ENCODE data around the gene TRH.

TRH gene, protein sequence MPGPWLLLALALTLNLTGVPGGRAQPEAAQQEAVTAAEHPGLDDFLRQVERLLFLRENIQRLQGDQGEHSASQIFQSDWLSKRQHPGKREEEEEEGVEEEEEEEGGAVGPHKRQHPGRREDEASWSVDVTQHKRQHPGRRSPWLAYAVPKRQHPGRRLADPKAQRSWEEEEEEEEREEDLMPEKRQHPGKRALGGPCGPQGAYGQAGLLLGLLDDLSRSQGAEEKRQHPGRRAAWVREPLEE

DNA sequence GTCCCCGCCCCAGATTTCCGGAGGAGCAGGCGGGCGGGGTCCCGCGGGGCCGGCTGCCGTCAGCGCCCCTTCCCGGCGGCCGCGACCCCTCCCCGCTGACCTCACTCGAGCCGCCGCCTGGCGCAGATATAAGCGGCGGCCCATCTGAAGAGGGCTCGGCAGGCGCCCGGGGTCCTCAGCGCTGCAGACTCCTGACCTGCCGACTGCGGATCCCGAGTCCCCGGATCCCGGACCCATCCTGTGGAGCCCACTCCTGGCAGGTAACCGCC lies at the start of gene TRH:
TSS of gene TRH (plus strand) at position 157 of the 269 bp plus-strand sequence. CDS start 1,097 bp downstream, outside the sequence.
- no peak for DNase-seq

GRCh38 chr3:129927072-129927471 lies 47.4 kb upstream of the TRH start:
- no peak for DNase-seq

DNA sequence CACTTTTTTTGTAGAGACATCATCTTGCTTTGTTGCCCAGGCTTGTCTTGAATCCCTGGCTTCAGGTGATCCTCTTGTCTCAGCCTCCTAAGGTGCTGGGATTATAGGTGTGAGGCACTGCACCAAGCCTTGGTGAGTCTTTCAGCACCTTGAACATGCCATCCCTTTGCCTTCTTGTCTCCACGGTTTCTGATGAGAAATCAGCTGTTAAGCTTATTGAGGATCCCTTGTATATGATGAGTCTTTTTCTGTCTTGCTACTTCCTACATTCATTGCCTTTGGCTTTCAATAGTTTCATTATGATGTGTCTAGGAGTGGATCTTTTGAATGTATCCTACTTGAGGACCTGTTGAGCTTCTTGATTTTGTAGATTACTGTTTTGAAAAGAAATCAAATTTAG lies 45.1 kb upstream of the TRH start:
- no peak for DNase-seq

GRCh38 chr3:129933471-129933870 lies 41.0 kb upstream of the TRH start:
- no peak for DNase-seq

- DNase-seq, result peak in 1 of 2 experiments; percentile 21
Observed at GRCh38 chr3:129934234-129935123, 40.0 kb upstream of the TRH start.

DNA sequence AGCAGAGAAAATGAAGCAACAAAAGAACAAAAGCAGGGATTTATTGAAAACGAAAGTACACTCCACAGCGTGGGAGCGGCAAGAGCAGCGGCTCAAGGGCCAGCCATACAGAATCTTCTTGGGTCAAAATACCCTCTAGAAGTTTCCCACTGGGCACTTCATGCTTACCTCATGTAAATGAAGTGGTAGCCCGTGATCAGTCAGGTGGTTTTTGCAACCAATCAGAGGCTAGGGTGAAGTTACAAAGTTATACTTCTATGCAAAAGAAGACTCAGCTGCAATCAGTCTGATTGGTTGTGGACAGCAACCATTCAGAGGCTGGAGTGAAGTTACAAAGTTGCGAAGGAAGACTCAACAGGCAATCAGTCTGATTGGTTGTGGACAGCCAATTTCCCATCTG lies 37.8 kb upstream of the TRH start:
- peak; percentile 22 to 64 for DNase-seq

DNA sequence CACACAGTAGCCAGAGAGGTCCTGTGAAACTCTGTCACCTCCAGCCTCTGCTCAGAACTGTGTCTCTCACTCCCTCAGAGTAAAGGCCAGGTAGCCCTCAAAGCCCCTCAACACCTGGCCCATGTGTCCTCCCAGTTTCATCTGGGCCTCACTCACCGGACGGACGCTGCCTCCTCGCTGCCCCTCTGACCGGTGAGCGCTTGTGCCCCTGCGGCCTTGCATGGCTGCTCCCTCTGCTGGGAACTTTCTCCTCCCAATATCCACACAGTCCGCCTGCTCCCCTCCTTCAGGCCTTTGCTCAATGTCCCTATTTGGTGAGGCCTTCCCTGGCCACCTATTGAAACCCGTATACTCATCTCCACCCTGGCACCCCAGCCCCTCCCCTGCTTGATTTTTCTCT lies 36.8 kb upstream of the TRH start:
- no peak for DNase-seq

- no peak for DNase-seq
Observed at GRCh38 chr3:129938140-129938930, 36.2 kb upstream of the TRH start.

DNA sequence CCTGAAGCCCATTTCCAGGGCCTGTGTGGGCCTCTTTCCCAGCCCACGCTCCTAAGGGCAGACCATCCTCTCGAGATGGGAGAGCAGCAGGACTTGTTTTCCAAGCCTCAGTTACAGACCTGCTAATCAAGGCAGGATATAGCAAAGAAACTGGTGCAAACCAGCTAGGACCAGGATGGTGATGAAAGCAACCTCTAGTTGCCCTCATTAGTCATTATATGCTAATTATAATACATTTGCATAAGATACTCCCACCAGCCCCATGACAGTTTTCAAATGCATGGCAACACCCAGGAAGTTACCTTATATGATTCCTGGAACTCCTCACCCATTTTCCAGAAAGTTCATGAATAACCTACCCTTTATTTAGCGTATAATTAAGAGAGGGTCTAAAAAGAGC lies 34.4 kb upstream of the TRH start:
- DNase-seq, result no peak

DNA sequence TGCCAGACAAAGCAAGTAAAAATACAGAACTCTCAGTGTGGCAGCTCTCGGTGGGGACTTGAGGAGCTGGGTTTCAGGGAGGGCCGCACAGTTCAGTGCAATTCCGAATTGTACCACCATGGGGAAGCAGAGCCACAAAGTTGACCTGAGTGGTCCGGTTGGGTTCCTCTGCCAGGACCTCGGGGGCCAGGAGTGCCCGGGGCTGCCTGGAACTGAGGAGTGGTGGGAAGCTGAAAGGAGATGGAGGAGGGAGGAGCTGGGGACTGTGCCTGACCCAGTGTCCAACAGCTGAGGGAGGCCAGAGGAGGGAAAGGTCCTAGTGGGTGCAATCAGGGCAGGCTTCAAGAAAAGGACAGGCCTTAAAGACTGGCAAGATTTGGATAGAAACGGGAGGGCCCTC lies 32.2 kb upstream of the TRH start:
- peak in 1 of 2 experiments; percentile 51 for DNase-seq

- no peak for DNase-seq
Observed at GRCh38 chr3:129943020-129943419, 31.5 kb upstream of the TRH start.

DNA sequence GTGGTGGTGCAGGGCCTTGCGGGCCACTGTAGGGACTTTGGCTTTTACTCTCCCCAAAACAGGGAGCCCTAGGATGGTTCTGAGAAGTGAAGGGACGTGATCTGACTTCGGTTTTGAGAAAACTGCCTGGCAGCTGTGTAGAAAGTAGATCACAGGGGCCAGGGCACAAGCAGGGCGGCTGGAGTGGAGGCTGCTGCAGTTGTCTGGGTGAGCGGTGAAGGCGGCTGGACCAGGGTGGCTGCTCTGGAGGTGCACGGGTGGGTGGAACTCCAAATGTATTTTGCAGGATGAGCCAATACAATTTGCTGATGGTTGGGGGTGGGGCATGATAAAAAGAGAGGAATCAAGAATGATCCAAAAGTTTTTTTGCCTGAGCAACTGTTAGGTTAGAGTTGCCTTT lies 29.8 kb upstream of the TRH start:
- no peak for DNase-seq

DNA sequence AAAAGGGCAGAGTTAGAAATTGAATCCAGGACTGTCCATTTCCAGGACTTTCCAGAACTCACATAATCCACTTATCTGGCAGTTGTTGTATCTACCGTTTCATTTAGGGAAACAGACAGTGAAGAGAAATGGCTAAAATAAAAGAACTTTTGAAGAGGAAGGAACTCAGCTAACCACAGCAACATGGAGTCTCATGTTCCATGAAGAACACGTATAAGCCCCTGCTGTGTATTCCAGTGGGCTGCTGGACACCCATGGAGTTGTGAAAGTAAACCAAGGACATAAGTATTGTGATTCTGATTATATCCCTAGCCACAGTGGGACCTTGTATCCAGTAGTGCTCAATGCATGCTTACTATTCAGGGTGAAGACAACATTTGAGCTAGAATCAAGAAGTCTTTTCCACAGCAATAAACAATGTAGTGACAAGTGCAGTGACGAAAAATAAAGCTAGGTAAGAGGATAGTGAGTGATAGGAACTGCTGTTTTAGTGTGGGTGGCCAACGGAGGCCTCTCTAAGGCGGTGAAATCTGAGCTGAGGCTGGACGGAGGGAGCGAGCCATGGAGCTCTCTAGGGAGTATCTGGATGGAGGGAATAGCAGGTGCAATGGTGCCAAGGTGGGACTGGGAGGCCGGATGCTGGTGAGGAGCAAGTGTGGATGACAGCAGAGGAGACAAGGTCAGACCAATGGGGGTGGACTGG lies 26.8 kb upstream of the TRH start:
- no peak for DNase-seq

- no peak for DNase-seq
Observed at GRCh38 chr3:129950318-129951046, 24.0 kb upstream of the TRH start.

DNA sequence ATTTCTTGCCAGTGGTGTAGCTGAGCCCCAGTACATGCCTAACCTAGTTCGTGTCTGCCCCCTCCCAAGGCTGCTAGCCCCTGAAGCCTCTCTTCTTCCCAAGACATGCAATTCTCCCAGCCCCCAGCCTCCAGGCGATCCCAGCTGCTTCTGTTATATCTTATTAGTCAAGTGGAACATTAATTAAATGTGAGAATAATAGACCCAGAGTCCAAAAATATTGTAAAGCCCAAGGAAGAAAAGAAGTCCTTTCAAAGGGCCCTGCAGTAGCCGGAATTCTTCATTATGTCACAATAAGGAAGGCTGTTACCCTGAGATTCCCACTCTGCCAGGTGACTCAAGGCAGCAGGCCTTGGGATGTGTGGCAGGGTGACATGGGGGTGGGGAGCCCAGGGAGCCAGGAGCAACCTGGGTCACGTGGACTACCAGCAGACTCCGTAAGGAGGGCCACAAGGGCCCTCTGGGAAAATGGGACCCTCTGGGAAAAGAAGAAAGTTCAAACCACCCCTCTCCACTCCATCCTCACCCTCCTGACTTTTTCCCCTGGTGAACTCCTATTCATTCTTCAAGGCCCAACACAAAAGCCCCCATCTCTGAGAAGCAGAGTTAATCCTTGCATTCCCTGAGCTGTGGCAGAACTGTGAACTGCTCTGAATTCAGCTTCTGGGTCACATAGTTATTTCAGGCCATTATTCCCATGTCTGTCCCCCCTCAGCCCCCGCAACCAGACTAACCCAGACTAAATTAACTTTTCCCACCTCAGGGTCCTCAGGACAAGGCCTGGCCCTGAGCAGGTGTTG lies 21.8 kb upstream of the TRH start:
- DNase-seq, result no peak

DNA sequence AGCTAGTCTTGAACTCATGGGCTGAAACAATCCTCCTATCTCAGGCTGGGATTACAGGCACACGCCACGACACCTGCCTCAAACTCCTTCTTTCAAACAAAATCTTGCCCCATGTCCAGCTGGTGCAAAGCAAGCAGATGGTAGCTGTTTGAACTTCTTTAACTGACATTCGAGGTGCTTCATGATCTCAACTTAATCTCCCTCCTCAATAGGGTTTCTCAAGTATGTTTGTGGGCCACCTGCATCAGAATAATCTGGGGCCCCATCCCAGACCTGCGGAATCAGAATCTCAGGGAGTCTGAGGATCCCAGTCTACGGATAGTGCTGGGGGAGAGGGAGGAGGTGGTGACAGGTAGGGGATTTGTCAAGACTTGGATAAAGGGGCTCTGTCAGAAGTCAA lies 20.9 kb upstream of the TRH start:
- DNase-seq, result no peak

DNA sequence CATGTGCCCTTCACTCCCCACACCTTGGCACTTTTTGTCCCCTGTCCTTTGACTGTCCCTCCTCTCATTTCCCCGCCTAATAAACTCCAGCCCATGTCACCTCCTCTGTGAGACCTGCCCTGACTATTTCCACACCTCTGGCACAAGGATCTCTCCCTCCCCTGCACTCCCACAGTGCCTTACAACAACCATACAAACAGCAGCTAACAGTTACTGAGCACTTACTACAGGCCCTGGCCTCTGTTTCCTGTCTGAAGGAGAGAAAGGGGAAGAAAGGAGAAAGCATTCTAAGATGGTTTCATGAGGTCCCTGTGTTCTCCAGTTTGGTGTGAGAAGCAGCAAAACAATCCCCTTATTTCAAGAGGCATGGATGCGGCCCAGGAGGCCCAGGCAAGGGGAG lies 20.0 kb upstream of the TRH start:
- no peak for DNase-seq

DNA sequence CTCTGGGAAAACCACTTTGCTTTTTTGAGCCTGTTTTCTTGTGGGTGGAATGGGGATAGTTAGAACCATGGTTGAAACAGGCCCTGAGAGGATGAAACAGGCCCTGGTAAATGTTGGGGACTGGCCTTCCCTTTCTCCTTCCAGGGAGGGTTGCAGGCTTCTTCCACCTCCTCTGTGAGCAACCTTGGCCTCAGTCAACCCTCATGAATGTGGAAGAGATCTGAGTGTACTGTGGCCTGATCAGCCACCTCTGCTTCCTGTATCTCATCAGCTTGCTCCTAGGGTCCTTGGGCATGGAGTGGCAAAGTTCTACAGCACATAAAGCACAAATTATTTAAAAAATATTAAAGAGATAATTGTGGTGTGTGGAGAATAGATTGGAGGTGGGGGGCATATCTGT lies 17.6 kb upstream of the TRH start:
- no peak for DNase-seq

GRCh38 chr3:129958755-129959154 lies 15.8 kb upstream of the TRH start:
- no peak for DNase-seq

- DNase-seq, result no peak
Observed at GRCh38 chr3:129961141-129961541, 13.4 kb upstream of the TRH start.

DNA sequence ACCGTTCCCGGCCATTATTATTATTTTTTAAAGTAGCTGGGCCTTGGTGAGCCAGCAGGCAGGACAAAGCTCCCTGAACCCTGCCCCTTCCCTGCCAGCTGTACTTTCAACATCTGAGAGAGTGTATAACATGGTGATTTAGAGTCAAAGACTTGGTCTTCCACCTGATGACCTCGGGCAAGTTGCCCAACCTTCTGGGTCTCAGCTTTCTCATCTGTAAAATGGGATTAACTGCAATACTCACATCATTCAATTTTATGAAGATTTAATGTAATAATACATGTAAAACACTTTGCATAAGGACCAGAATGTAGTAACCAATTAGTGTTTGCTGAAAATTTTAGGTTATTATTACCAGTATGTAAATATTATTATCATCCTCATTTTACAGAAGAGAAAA lies 11.9 kb upstream of the TRH start:
- DNase-seq, result no peak

GRCh38 chr3:129965937-129966336 lies 8.6 kb upstream of the TRH start:
- no peak for DNase-seq

Measured in SW 1271 (cell line).